Measurements from ENCODE around the gene MRPL20. TPM values are rescaled to one million over a fixed set of nuclear protein-coding genes. Genes with fewer than 3 reads are reported as not detected.

The MRPL20 gene
- total RNA-seq, 1 experiment from 2014 or later: 184 TPM

- Histone ChIP-seq H3K9me3 (replicated peaks) (no peaks in the 10 kb centered on the region), H3K4me1 (replicated peaks) (peaks cover 31% of the 10 kb centered on the region), H3K27ac (peak overlapping the region; percentile 41; the same call in 1 of the 2 replicates), H3K27me3 (replicated peaks) (no peaks in the 10 kb centered on the region), H3K4me3 (peak overlapping the region; percentile 92), H3K36me3 (peaks cover 89% of the 10 kb centered on the region)
- DNase-seq (ENCODE audit: low read depth in 1 of 2, low spot score in 2 of 2): no peak
Measured at GRCh38 chr1:1399872-1400575, 7.1 kb downstream of the MRPL20 start.

DNA sequence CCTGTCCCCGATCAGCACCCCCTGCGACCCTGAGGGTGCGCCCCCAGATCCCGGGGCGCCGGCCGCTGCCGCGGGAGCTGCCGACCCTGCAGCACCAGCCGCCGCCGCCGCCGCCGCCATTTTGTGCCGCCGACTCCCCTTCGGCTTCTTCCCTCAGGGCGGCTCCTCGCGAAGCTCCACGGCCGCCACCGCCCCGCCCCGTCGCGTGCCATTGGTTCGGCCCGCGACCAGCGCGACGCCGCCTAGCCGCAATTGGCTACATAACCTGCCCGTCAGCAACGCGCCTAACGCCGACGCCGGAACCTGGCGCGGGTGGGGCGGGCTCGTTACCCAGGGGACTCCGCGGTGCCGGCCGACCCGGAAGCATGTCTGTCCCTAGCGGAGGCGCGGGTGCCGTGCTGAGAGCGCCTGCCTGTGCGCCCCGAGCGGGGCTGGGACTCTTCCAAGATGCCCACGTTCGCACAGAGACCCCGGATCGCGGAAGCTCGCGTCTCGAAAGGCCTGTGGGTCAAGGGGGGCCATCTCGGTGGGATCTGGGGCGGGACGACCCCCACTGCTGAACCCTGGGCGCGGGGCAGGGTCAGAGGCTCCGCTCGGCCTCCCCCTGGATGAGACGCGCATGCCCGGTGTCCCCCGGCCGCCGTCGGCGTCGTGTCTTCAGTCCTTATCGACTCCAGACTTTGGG lies 7.8 kb downstream of the MRPL20 start, which contains the start of gene CCNL2:
TSS of gene CCNL2 (minus strand) at position 149 of the 685 bp plus-strand sequence. CDS start at position 120, 29 bp downstream.
- peaks cover 31% of the 10 kb centered on the region for H3K4me1 ChIP-seq (replicated peaks)
- H3K4me3 ChIP-seq: peak within 1 kb of the TSS; percentile 92
- peak within 1 kb of the TSS; percentile 44 for H3K27ac ChIP-seq
- DNase-seq (ENCODE audit: low read depth in 1 of 2, low spot score in 2 of 2): peak; percentile 96 to 99
- H3K27me3 ChIP-seq (replicated peaks): no peaks in the 10 kb centered on the region
- peaks cover 89% of the 10 kb centered on the region for H3K36me3 ChIP-seq
- H3K9me3 ChIP-seq (replicated peaks): no peaks in the 10 kb centered on the region

DNA sequence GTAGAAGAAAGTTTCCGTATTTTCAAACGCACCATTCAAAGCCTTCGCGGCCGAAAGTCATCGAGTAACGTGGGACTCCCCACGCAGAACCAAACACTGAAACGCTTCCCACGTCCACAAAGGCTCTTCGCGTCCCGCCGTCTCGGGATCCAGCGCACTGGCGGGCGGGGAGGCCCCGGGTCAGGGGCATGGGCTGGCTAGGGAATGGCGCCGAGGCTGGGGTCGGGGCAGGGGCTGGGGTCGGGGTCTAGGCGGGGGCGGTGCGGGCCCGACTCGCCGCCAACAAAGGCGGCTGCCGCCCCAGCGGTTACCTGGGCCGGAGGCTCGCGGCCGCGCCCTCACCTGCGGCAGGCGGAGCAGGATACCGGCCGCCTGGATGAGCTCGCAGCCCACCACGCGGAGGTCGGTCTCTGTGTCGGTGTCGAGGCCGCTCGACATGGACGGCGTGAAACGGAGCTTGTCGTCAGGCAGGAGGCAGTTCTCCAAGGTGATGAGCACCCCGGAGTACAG lies 8.4 kb downstream of the MRPL20 start:
- H3K4me1 ChIP-seq (replicated peaks): peaks cover 31% of the 10 kb centered on the region
- H3K4me3 ChIP-seq: peak overlapping the region; percentile 92
- no peaks in the 10 kb centered on the region for H3K9me3 ChIP-seq (replicated peaks)
- peak overlapping the region; percentile 44 for H3K27ac ChIP-seq
- no peaks in the 10 kb centered on the region for H3K27me3 ChIP-seq (replicated peaks)
- no peak for DNase-seq (ENCODE audit: low read depth in 1 of 2, low spot score in 2 of 2)
- H3K36me3 ChIP-seq: peaks cover 91% of the 10 kb centered on the region

- H3K4me1 ChIP-seq (replicated peaks): peaks cover 31% of the 10 kb centered on the region
- no peaks in the 10 kb centered on the region for H3K27me3 ChIP-seq (replicated peaks)
- DNase-seq (ENCODE audit: low read depth in 1 of 2, low spot score in 2 of 2): no peak
- H3K27ac ChIP-seq: no peak overlapping the region
- H3K9me3 ChIP-seq (replicated peaks): no peaks in the 10 kb centered on the region
- peak overlapping the region; percentile 92 for H3K4me3 ChIP-seq
- H3K36me3 ChIP-seq: peaks cover 91% of the 10 kb centered on the region
Measured at GRCh38 chr1:1397839-1398523, 9.1 kb downstream of the MRPL20 start.

GRCh38 chr1:1395166-1395565 lies 11.9 kb downstream of the MRPL20 start:
- peaks cover 12% of the 10 kb centered on the region for H3K4me1 ChIP-seq (replicated peaks)
- no peak for DNase-seq (ENCODE audit: low read depth in 1 of 2, low spot score in 2 of 2)
- no peaks in the 10 kb centered on the region for H3K27me3 ChIP-seq (replicated peaks)
- no peak overlapping the region for H3K27ac ChIP-seq
- H3K4me3 ChIP-seq: no peak overlapping the region
- no peaks in the 10 kb centered on the region for H3K9me3 ChIP-seq (replicated peaks)
- H3K36me3 ChIP-seq: peaks cover 91% of the 10 kb centered on the region

DNA sequence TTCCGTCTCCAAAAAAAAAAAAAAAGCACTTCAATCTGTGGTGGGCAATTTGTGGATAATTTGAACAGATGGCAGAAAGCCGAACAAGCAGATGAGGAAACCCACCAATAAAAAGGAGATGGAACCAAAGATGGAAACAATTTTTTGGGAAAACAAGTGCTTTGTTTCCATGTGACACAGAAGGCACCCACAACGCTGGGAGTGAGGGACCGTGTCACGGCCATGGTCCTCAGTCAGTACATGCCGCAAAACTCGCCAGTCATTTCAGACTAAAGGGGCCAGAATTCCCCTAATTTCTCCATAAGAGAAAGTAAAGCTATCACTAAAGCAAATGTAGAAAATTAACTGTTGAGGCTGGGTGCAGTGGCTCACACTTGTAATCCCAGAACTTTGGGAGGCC lies 13.0 kb downstream of the MRPL20 start:
- Histone ChIP-seq H3K27me3 (replicated peaks) (no peaks in the 10 kb centered on the region), H3K36me3 (peaks cover 94% of the 10 kb centered on the region), H3K4me3 (no peak overlapping the region), H3K9me3 (replicated peaks) (no peaks in the 10 kb centered on the region), H3K4me1 (replicated peaks) (peaks cover 10% of the 10 kb centered on the region), H3K27ac (no peak overlapping the region)
- DNase-seq (ENCODE audit: low read depth in 1 of 2, low spot score in 2 of 2): no peak

DNA sequence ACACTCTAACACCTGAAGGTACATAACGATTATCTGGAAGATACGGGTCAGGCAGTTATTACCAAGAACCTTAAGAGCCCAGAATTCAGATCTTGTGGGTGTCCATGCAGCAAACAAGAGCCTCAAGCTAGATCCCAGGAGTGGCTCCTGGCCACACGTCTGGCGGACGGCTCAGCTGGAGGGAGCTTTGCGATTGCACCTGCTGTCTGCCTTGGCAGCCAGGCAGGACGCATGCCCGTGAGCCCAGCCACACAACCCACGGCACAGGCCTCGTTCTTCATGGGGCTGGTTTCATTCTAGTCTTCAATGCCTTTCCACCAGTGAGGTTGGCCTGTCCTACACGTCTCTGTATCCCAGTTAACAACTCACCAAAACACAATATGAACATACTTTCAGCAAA lies 13.7 kb downstream of the MRPL20 start:
- Histone ChIP-seq H3K36me3 (peaks cover 96% of the 10 kb centered on the region), H3K4me1 (replicated peaks) (peaks cover 9% of the 10 kb centered on the region), H3K27ac (no peak overlapping the region), H3K27me3 (replicated peaks) (no peaks in the 10 kb centered on the region), H3K9me3 (replicated peaks) (no peaks in the 10 kb centered on the region), H3K4me3 (no peak overlapping the region)
- DNase-seq (ENCODE audit: low read depth in 1 of 2, low spot score in 2 of 2): no peak

GRCh38 chr1:1393014-1393413 lies 14.1 kb downstream of the MRPL20 start:
- H3K27ac ChIP-seq: no peak overlapping the region
- H3K9me3 ChIP-seq (replicated peaks): no peaks in the 10 kb centered on the region
- H3K4me3 ChIP-seq: no peak overlapping the region
- no peak for DNase-seq (ENCODE audit: low read depth in 1 of 2, low spot score in 2 of 2)
- H3K36me3 ChIP-seq: peaks cover 96% of the 10 kb centered on the region
- H3K27me3 ChIP-seq (replicated peaks): no peaks in the 10 kb centered on the region
- peaks cover 5% of the 10 kb centered on the region for H3K4me1 ChIP-seq (replicated peaks)

GRCh38 chr1:1391225-1391624 lies 15.9 kb downstream of the MRPL20 start:
- Histone ChIP-seq H3K27me3 (replicated peaks) (no peaks in the 10 kb centered on the region), H3K36me3 (peaks cover 99% of the 10 kb centered on the region), H3K4me1 (replicated peaks) (no peaks in the 10 kb centered on the region), H3K4me3 (no peak overlapping the region), H3K9me3 (replicated peaks) (no peaks in the 10 kb centered on the region), H3K27ac (no peak overlapping the region)
- no peak for DNase-seq (ENCODE audit: low read depth in 1 of 2, low spot score in 2 of 2)

DNA sequence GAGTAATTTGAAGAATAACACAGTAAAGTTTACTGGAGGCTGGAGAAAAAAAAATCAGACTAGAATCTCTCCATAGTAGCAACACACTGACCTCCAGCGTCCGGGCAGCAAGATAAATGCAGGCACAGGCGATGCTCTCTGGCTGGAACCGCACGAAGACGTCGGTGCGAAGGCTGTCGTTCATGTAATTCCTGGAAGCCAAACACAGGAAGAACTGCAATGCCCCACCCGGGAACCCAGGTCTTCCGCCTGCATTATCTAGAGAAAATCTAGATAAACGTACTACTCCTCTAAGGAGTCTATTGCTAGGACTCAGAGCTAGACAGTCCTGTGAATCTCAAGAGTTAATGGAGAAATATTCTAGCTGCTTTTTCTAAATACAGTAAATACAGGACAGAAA lies 16.4 kb downstream of the MRPL20 start:
- H3K4me3 ChIP-seq: no peak overlapping the region
- no peak for DNase-seq (ENCODE audit: low read depth in 1 of 2, low spot score in 2 of 2)
- no peaks in the 10 kb centered on the region for H3K4me1 ChIP-seq (replicated peaks)
- H3K36me3 ChIP-seq: peaks cover 100% of the 10 kb centered on the region
- H3K9me3 ChIP-seq (replicated peaks): no peaks in the 10 kb centered on the region
- no peak overlapping the region for H3K27ac ChIP-seq
- H3K27me3 ChIP-seq (replicated peaks): no peaks in the 10 kb centered on the region

- Histone ChIP-seq H3K9me3 (replicated peaks) (no peaks in the 10 kb centered on the region), H3K36me3 (peaks cover 84% of the 10 kb centered on the region), H3K27ac (no peak overlapping the region), H3K4me3 (no peak overlapping the region), H3K4me1 (replicated peaks) (no peaks in the 10 kb centered on the region), H3K27me3 (replicated peaks) (no peaks in the 10 kb centered on the region)
- no peak for DNase-seq (ENCODE audit: low read depth in 1 of 2, low spot score in 2 of 2)
Measured at GRCh38 chr1:1388078-1388472, 19.0 kb downstream of the MRPL20 start.

DNA sequence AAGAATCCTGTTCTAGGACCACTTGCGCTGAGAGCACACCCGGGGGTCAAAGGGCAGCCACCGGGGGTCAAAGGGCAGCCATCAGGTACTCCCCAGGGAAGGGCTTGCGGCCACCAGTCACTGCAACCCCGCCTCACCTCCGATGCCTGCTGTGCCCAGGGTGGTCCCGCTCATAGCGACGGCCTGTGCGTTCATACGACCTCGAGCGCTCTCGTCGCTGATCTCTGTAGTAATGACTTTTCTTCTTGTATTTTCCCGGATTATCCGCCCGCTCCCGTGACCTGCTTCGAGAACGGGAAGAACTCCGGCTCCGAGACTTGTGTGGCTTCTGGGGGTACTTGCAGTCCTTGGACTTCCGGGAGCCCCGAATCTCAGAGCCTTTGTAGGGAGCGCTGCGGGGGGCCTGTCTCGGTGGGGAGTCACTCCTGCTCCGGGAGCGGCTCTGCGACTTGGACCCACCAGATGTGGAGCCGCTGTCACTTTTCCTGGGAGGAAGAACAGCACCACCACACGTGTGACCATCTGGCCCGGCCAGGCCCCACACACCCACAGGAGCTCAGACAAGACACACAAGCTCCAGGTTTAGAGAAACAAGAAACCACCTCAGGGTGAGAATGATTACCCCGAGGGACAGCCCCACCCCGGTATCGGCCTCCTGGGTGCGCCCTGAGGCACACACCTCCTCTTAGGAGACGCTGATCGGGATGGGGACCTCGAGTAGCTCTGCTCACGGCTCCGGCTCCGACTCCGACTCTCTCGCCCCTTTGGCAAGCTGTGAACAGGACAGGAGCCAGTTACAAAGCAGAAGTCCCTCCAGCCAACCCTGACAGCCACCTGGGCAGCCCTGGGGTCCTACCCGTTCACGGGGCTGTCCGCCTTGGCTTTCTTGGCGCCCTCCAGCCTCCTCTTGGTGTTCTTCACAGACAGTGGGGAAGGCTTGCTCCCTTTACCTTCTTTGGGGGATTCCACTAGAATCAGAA lies 19.7 kb downstream of the MRPL20 start:
- no peak overlapping the region for H3K27ac ChIP-seq
- H3K27me3 ChIP-seq (replicated peaks): no peaks in the 10 kb centered on the region
- H3K4me3 ChIP-seq: no peak overlapping the region
- DNase-seq (ENCODE audit: low read depth in 1 of 2, low spot score in 2 of 2): no peak
- peaks cover 77% of the 10 kb centered on the region for H3K36me3 ChIP-seq
- no peaks in the 10 kb centered on the region for H3K4me1 ChIP-seq (replicated peaks)
- no peaks in the 10 kb centered on the region for H3K9me3 ChIP-seq (replicated peaks)

- H3K36me3 ChIP-seq: peaks cover 71% of the 10 kb centered on the region
- no peak overlapping the region for H3K27ac ChIP-seq
- DNase-seq (ENCODE audit: low read depth in 1 of 2, low spot score in 2 of 2): no peak
- H3K4me3 ChIP-seq: no peak overlapping the region
- H3K4me1 ChIP-seq (replicated peaks): no peaks in the 10 kb centered on the region
- no peaks in the 10 kb centered on the region for H3K9me3 ChIP-seq (replicated peaks)
- no peaks in the 10 kb centered on the region for H3K27me3 ChIP-seq (replicated peaks)
Measured at GRCh38 chr1:1385931-1386330, 21.2 kb downstream of the MRPL20 start.

All from SJSA1 (cell line).